IPS DF 4.7 (cell line): ENCODE data around the gene MACIR.
"Not testable (repeated sequence)": the region's sequence is repeated elsewhere in the genome, so short reads cannot be mapped to it uniquely, and the experiment has no call there.

Experiments
- DNase-seq: peaks from one replicate; pipeline ENCODE4 v3.0.0-alpha.2; 2013; ENCODE audit warnings: low spot score; ENCODE audit errors: extremely low read depth

MACIR gene, protein sequence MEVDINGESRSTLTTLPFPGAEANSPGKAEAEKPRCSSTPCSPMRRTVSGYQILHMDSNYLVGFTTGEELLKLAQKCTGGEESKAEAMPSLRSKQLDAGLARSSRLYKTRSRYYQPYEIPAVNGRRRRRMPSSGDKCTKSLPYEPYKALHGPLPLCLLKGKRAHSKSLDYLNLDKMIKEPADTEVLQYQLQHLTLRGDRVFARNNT

DNA sequence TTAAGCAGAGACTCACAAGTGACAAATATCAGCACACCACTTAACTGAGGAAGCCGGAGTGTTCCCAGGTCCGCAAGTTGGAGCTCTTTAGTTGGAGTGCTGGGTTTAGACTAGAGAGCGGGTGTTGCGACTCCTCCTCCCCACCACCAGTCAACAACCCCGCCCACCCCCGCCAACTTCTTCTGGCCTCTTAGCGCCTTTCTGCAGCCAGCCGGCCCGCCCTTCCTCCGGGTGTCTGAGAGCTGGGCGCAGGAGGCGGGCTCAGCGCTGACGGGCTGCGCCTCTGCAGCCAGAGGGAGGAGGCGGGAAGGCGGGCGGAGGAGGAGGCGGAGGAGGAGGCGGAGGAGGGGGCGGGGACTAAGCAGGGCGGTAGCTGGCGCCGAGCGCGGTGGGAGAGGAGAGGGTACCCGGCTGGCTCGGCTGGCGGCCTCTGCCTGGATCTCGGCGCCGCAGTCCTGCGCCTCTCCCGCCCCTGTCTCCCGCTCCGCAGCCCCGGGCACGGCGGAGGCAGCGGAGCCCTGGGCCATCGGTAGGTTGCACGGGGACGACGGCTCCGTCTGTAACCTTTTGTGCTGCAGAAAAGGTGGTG, at the start of gene MACIR:
Gene MACIR, plus strand, starts transcription at position 396 of the 589 bp plus-strand sequence. CDS start 17,157 bp downstream, outside the sequence.
- peak; percentile 90 for DNase-seq

DNA sequence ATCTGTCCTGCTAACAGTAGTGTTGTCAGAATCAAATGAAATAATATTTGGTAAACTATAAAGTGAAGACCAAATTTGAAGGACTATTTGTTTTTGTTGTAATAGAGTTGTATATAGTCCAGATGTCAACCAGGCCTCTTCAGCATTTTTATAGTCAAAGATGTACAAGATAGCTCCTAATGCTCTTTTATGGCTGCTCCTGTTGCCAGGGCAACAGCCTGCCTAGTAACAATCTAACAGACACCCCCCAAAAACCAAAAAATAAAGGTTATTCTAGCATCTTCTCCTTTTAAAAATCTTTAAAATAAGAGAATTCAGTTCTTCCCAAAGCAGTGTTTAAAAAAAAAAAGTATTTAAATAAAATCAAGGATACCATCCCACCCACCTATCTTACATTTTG, 49.5 kb upstream of the MACIR start:
- no peak for DNase-seq

DNA sequence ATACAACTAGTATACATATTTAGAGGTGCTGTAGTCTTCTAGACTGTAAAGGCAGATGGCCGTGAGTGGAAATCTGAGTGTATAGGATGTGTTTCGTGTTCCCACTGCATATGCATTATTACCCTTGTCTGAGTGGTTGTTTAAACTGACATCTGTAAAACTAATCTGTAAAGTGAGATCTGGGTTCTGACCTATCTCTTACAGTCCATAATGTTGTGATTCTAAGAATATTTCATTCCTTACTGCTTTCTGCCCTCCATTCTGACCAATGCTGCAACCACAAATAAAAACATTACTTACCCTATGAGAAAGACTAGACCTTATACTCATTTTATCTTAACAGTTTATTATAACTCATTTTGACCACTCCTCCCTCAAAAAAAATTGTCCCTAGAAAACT, 47.6 kb upstream of the MACIR start:
- no peak for DNase-seq

DNA sequence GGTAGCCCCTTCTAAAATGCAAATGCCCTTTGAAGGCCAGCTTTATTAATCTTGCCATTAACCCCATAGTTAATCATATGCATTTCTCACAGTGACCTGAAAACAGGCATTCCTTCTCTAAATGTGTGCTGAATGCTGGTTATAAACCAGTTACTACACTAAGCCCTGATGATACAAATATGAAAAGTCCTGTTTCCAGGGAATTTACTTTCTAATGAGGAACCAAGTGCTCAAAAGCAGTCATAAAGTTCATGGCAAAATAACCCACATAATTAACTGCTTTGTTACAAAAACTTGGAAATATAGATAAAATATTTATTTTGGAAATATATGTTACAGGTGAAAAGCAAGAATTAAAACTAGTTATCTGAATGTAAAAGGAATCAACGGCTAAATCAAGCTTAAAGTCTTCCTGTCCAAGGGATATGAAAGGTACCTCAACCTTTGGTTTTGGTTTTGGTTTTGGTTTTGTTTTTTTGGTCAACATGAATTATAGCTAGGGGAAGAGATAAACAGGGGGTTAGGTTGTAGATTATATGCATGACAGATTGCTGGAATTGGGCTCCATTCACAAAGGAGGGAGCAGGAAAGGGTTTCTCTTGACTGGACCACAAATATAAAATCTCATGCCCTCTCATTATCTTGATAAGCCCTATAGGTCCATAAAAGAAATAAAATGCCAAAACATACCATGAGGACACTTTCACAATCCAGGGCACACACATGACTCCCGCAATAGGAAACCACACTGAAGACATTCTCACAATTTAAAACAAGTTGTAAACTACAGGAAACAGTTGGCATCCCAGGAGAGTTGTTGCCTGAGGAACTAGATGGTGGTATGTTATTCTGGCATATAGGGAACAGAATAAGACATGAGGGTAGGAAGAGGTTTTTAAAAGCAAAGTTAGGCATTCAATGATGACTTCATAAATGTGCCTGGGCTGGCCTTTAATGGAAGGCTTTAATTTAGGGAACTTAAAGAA, 46.7 kb upstream of the MACIR start:
- no peak for DNase-seq

DNA sequence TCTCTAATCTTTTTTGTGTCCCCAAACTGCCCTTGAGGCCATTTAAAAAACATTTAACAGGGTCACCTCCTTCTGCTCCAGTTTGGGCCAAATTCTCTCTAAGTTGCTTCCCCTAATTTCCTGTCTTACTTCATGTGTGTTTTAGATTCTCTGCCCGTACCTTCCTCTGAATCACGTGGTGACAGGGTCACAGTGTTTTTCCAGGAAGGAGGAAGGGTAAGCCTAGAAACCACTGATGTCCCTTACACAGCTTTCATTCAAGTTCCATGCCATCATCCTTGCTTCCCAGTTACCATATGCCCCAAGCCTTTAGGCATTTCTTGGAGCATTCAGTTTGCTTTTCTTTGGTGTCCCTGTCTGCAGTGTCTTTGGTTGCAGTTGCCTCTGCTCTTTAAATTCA, 42.4 kb upstream of the MACIR start:
- no peak for DNase-seq

DNA sequence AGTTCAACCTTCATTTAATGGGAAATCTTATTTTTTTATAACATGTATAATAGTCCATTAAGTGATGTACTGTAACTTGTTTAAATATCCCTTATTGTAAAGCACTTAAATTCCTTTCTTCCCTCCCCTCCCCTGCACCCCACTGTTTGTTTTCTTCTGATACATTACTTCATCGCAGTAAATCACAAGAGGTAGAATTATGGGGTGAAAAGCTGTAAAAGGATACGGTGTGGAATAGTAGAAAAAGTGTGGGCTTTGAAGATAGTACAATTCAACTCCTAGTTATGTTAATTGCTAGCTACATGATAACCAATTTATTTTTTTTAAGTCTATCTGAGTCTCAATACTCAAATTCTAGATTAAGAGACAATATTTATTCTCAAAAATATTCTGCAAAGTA, 41.9 kb upstream of the MACIR start:
- no peak for DNase-seq

DNA sequence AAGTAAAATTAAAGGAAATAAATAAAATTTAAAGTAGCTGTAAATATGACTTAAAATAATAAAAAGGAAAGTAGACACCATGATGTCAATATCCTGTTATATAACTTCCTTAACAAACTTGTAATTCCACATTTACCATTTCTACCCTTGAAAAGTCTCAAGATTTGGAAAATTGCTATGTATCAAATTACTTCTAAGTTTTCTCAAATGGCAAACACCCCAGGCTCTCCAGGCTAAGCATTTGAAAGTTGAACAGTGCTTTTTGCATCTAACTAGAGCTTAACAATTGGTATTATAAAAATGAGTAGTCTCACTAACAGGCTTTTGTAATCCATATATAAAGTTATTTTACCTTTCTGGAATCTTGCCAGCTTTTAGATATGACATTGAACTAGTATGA, 41.5 kb upstream of the MACIR start:
- DNase-seq: no peak

DNA sequence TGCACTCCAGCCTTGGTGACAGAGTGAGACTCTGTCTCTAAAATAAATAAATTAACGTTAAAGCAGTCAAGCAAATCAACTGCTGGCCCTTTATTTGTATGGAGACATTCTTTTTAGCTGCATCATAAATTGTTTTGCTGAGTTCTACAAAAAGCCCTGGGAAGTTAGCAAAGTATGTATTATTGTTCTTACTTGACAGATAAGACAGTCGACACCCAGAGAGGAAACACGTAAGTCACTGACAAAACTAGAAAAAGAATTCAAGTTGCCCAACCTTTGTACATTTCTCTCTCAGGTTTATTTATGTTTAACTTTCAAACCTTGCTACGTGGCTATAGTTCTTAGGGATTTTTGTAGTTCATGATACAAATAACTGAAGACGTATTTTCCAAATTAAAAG, 40.4 kb upstream of the MACIR start:
- DNase-seq: no peak

DNA sequence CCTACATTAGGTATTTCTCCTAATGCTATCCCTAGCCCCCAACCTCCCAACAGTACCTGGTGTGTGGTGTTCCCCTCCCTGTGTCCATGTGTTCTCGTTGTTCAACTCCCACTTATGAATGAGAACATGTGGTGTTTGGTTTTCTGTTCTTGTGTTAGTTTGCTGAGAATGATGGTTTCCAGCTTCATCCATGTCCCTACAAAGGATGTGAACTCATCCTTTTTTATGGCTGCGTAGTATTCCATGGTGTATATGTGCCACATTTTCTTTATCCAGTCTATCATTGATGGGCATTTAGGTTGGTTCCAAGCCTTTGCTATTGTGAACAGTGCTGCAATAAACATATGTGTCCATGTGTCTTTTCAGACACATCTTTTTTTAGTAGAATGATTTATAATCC, 39.5 kb upstream of the MACIR start:
- DNase-seq: not testable (repeated sequence)

DNA sequence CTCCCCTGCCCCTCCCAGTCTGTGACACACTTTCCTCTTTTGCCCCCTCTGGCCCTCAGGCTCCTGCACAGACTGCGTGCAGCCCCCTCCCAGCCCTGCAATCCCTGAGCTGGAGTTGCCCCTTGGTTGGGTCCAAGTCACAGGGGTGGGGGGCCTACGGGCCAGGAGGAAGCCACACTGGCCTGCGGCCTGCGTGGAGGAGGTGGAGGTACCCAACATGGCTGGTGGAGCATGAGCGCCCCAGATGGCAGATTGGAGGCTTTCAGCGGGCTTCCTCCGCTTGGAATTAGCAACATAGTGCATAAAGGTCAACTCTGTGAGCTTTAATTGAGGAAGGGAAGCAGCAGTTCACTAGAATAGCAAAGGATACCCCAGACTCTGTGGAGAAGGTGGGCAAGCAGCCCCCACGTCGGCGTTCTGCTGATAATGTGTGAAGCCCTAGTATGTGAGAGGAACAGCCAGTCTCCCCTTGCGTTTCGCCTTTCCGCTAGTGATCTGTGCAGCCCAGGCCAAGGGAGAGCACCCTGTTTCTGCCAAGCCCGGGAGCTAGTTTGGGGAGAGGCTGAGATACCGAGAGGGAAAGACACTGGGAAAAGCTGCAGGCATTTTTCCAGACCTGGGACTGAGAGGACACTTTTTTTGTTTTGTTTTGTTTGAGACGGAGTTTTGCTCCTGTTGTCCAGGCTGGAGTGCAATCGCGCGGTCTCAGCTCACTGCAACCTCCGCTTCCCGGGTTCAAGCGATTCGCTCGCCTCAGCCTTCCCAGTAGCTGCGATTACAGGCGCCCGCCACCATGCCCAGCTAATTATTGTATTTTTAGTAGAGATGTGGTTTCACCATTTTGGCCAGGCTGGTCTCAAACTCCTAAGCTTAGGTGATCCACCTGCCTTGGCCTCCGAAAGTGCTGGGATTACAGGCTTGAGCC, 35.3 kb upstream of the MACIR start:
- no peak for DNase-seq

DNA sequence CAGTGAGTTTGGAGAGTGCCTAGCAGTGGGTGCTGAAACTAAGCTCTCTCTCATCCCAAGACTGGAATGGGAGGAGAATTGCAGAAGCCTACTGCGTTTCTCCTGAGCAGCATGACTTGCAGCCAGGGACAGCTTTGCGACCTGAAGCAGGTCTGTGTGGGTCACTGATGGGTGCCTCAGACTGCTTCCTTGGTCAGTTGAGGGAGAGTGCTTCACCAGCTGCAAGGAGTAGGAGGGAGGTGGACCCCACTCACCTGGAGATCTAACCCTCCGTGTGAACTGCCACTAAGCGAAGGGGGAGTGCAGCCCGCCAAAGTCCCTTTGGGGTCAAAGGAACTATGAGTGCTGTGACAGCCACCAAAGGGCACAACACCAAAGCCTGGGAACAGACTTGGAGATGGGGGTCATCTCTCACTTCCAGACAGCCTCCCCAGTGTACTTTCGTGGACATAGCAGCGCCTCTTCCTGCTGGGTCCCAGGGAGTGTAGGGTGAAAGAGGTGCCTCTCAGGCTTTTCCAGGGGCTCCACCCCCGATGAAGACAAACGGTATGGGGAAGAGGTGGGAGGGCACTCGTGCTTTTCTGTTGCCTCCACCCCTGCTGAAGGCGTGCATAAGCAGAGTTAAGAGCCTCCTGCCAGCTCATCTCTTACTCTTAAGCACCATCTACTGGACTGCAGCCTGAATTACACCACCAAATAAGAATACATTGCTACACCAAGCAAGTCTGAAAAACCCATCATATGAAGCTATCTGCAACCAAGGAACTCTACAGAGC, 34.3 kb upstream of the MACIR start:
- peak; percentile 69 for DNase-seq

DNA sequence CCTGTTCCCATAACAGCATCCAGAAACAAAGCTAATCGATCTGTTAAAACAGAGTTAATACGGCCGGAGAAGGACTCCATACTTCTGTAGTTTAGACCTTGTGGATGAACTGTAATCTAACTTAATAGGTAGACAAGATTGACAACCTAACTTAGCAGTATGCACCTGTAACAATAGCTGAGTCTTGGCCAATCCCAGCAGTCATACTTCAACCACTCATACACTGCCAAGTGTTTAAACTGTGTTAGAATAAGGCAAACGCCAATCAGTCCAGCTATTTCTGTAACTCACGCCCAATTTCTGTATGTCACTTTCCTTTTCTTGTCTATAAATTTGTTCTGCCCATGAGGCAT, 33.7 kb upstream of the MACIR start:
- no peak for DNase-seq

DNA sequence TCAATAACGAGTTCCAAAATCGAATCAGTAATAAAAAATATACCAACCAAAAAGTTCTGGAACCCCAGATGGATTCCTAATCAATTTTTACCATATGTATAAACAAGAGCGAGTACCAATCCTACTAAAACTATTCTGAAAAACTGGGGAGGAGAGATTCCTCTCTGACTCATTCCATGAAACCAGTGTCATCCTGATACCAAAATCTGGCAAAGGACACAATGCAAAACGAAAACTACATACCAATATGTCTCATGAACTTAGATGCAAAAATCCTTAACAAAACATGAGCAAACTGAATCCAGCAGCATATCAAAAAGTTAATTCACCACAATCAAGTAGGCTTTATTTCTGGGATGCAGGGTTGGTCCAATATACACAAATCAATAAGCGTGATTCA, 30.5 kb upstream of the MACIR start:
- DNase-seq: no peak

DNA sequence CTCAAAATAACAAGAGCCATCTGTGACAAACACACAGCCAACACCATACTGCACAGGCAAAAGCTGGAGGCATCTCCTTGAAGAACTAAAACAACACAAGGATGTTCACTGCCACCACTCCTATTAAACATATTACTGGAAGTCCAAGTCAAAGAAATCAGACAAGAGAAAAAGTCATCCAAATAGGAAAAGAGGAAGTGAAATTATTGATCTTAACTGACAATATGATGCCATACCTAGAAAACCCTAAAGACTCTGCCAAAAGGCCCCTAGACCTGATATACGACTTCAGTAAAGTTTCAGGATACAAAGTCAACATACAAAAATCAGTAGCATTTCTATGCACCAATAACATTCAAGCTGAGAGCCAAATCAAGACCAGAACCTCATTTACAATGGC, 30.0 kb upstream of the MACIR start:
- no peak for DNase-seq

DNA sequence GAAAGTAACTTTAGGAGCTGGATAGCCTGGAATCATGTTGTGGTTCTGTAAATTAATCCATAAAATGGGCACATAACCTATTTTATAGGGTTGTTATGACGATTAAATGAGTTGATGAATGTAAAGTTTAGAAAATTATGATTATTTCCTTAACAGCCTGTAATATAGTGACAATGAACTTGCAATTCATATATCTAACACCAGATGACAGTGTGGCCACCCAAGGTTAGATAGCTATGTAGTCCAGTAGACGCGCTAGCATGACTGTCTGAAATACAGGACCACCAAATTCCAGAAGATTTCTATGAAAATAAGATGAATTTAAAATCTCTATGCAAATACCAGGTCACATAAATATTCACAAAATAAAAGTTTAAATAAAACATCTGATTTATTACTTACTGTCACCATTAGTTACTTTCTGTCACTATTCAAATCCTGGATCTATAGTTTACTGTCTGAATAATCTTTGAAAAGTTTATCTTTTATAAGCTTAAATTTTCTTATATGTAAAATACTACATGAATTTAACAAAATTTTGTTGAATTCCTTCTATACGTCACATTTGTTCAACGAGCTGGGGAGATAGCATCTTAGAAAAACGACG, 26.1 kb upstream of the MACIR start:
- no peak for DNase-seq

DNA sequence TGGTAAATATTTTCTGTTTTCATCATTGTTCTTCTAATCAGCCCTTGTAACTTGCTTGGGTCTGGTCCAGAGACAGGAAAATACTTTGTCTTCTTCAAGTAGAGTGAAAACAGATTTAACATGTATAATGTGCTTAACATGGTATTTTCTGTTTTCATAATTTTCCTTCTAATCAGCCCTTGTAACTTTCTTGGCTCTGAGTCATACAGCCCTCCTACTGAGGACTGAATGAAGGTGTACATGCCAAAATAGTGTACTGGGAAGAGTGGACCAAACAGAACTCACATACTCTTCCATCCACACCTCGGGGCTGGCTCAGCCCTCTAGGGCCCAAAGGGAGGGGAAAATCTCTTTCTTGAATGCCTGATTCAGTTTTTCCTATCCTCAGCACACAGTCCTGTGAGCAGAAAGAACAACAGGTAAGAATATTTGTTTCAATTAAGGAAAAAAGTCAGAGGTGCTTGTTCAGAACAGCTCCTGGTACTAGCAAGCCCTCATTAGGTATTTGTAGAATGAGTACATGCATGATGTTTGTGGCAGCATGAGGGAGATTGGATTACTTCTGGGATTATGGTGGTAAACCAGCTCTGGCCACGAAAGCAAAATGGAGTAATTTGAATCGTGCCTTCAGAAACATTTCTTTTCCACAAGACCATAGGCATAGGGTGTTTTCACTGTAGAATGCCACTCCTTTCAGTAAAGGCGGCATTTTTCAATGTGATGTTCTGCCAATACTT, 24.2 kb upstream of the MACIR start:
- no peak for DNase-seq

DNA sequence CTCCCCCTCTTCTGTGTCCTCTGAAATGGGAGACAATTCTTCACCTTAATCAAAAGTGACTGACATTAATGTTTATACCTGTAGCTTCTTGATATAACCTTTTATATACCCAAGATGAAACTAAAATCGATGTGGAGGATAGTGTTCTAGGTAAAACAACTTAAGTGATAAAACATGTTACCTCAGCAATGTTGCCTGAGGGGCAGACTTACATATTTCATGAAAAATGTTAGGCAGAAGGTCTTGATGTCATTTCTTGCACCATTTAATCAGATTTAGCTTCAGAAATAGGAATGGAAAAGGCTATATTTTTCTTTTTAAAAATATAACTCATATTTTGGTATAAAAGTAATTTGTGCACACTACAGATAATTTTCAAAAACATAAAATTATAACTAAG, 22.7 kb upstream of the MACIR start:
- DNase-seq: no peak

DNA sequence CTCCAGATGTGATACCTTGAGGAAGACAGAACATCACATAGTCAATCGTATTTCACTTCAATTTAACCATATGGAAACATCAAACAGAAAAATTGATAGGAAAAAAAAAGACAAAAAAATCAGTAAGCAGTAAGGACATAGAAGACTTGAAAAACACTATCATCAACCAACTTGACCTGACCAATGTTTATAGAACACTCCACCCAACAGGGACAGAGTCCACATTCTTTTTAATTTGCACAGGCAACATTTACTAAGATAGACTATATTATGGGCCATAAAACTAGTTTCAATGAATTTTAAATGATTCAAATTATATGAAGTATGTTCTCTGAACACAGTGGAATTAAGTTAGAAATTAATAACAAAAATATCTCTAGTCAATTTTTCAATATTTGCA, 20.8 kb upstream of the MACIR start:
- DNase-seq: no peak

DNA sequence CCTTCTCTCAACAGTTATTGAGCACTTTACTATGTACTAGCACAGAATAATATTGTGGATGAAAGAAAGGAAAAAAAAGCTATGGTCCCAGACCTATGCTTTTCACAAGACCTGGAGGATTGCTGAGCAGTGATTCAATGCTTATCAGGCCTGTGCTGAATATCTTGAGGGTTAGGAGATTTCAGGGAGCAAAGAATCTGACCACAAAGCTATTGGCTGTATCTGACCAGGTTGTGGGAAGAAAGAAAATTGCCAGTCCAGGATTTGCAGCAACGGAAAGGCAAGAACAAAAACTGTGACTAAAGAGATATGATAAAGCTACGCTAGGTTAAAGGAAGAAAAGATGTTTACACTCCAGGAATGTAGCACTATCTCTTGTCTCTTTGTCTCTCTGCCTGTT, 14.9 kb upstream of the MACIR start:
- no peak for DNase-seq

DNA sequence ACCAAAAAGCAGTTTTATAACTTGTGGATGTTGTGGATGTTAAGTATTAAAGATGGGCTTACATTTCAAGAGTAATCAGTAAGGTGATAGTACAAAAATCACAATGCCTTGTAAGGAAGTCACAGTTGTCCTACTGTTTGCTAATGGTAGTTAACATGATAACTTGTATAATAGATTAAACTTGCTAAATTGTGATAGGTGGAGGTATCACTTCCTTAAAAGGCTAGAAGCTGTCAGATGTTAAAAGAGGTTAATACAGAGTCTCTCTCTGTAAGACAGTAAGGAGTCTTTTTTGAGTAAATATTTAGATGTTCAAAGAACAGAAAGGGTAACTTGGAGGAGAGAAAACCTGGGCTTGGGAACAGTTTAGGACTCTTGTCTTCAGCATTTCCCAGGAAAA, 14.2 kb upstream of the MACIR start:
- DNase-seq: no peak
